HepG2 (cell line): ENCODE results near the gene ATP6V0D1. TPM values are rescaled to one million over a fixed set of nuclear protein-coding genes. Genes with fewer than 3 reads are reported as not detected.
A peak's percentile ranks its signal among the peaks of the same experiment; 100 is the strongest.

Source experiments
- ATAC-seq: fragments of 200-7000 bp; cut with Tn5 transposase; 3 replicates; pipeline ENCODE4 v1.9.1; 2020; ENCODE audit warnings: mild to moderate bottlenecking, moderate library complexity
- BruUV-seq: library from RNA; stranded (reverse); fragments of 400-500 nt; replicated peaks from 2 replicates; lab custom pipeline; 2021; lab: Mats Ljungman, UMichigan
- CTCF ChIA-PET: fragments of 300-600 bp; formaldehyde crosslinking; extraction: SDS; loops from one replicate; lab custom pipeline; 2021; ENCODE audit warnings: low total read pairs, inconsistent platforms, low intra/inter-chr PET ratio; lab: Yijun Ruan, JAX
- POLR2A ChIA-PET: fragments of 350-600 bp; sonication (Branson Sonifier 250); formaldehyde crosslinking; loops from one replicate; lab custom pipeline; 2020; ENCODE audit warnings: antibody characterized with exemption, inconsistent platforms; lab: Yijun Ruan, JAX
- DNase-seq: peaks from one replicate; pipeline ENCODE4 v3.0.0-alpha.2; 2015; ENCODE audit warnings: low spot score
- FAIRE-seq: peaks from 3 replicates; lab custom pipeline; 2011; peaks lifted over from hg19 to GRCh38; lab: Jason Lieb, UNC
- H2AFZ ChIP-seq: one replicate; pipeline ENCODE4 v1.6.1; 2011; ENCODE audit warnings: low read length, inconsistent platforms
- H3K27ac ChIP-seq: fragments of 300-600 bp; 3 replicates; pipeline ENCODE4 v1.8.0; 2011; ENCODE audit warnings: mixed run types, mild to moderate bottlenecking, mixed read lengths, low read length, inconsistent platforms; ENCODE audit not compliant: insufficient read depth; ENCODE audit errors: extremely low read length
- H3K27me3 ChIP-seq, 2 experiments: fragments of 200-600 bp in 1 of 2; 2 replicates in 1 of 2; 3 replicates in 1 of 2; pipeline versions ENCODE4 v1.6.0 to v1.8.0; 2011; ENCODE audit warnings: low read length in 2 of 2, mild to moderate bottlenecking in 2 of 2, moderate library complexity in 2 of 2, inconsistent platforms in 1 of 2; ENCODE audit not compliant: insufficient read depth in 2 of 2, control insufficient read depth in 1 of 2
- H3K36me3 ChIP-seq, 2 experiments: fragments of 200-600 bp in 1 of 2; replicated peaks in 1 of 2; 2 replicates in 1 of 2; 3 replicates in 1 of 2; pipeline versions ENCODE4 v1.5.1 to v1.8.0; 2011; ENCODE audit warnings: low read length in 2 of 2, inconsistent platforms in 1 of 2; ENCODE audit not compliant: insufficient read depth in 2 of 2, control insufficient read depth in 1 of 2
- H3K4me1 ChIP-seq: 2 replicates; pipeline ENCODE4 v1.5.1; 2012; ENCODE audit warnings: low read length, inconsistent platforms; ENCODE audit not compliant: insufficient read depth
- H3K4me2 ChIP-seq: 2 replicates; pipeline ENCODE4 v1.6.0; 2011; ENCODE audit warnings: low read depth, low read length, inconsistent platforms
- H3K4me3 ChIP-seq, 3 experiments: fragments of 200-600 bp in 1 of 3; sonication (generic), shearing (Covaris generic) in 1 of 3; replicated peaks in 1 of 3; 2 replicates each; pipeline ENCODE4 v1.5.1; 2011 to 2016; ENCODE audit warnings: low read length in 3 of 3, inconsistent platforms in 2 of 3, low read depth in 2 of 3, mild to moderate bottlenecking in 2 of 3, control low read depth in 1 of 3, mixed read lengths in 1 of 3; ENCODE audit not compliant: insufficient read depth in 1 of 3
- H3K79me2 ChIP-seq: one replicate; pipeline ENCODE4 v1.6.1; 2011; ENCODE audit warnings: low read length, inconsistent platforms; ENCODE audit not compliant: insufficient read depth
- H3K9ac ChIP-seq: 2 replicates; pipeline ENCODE4 v1.6.0; 2011; ENCODE audit warnings: mild to moderate bottlenecking, low read depth, low read length, inconsistent platforms; ENCODE audit not compliant: insufficient read depth
- H3K9me3 ChIP-seq: 2 replicates; pipeline ENCODE4 v1.5.1; 2012; ENCODE audit warnings: mild to moderate bottlenecking, low read length
- H4K20me1 ChIP-seq: 2 replicates; pipeline ENCODE4 v1.6.0; 2011; ENCODE audit warnings: inconsistent platforms, mild to moderate bottlenecking, low read length, moderate library complexity; ENCODE audit not compliant: insufficient read depth
- AHDC1 ChIP-seq: sonication (generic); formaldehyde crosslinking; IDR thresholded peaks from 2 replicates; pipeline ENCODE4 v1.5.1; 2020; ENCODE audit warnings: mild to moderate bottlenecking, missing genetic modification reagents, borderline replicate concordance
- ATM ChIP-seq: fragments of 450-650 bp; IDR thresholded peaks from 2 replicates; pipeline ENCODE4 v1.7.1; 2017; ENCODE audit warnings: mild to moderate bottlenecking, borderline replicate concordance
- CAMTA2 ChIP-seq: sonication (generic); formaldehyde crosslinking; IDR thresholded peaks from 2 replicates; pipeline ENCODE4 v1.4.0; 2020; ENCODE audit warnings: mild to moderate bottlenecking, missing genetic modification reagents, borderline replicate concordance
- CREB1 ChIP-seq, 2 experiments: fragments of 450-650 bp in 1 of 2; IDR thresholded peaks; 2 replicates each; pipeline ENCODE4 v1.6.1; 2016 to 2017; ENCODE audit warnings: control low read depth in 1 of 2, mild to moderate bottlenecking in 1 of 2, missing compliant biosample characterization in 1 of 2, missing genetic modification characterization in 1 of 2
- EZH2 ChIP-seq: conservative IDR thresholded peaks from 2 replicates; pipeline ENCODE4 v1.6.1; 2012; ENCODE audit warnings: mild to moderate bottlenecking, low read depth, low read length, moderate library complexity
- IKZF1 ChIP-seq: fragments of 450-650 bp; IDR thresholded peaks from 2 replicates; pipeline ENCODE4 v1.7.1; 2016
- MBNL3 ChIP-seq: fragments of 250-450 bp; sonication (Bioruptor Pico); conservative IDR thresholded peaks from 2 replicates; pipeline ENCODE4 v1.8.0; 2022; ENCODE audit warnings: mild to moderate bottlenecking, inconsistent platforms
- MEF2D ChIP-seq: sonication (generic); formaldehyde crosslinking; IDR thresholded peaks from 2 replicates; pipeline ENCODE4 v1.5.1; 2020; ENCODE audit warnings: mild to moderate bottlenecking, missing genetic modification reagents
- NCOA5 ChIP-seq: sonication (generic); formaldehyde crosslinking; IDR thresholded peaks from 2 replicates; pipeline ENCODE4 v1.4.0; 2020; ENCODE audit warnings: missing genetic modification reagents
- SMAD3 ChIP-seq: sonication (generic); formaldehyde crosslinking; IDR thresholded peaks from 2 replicates; pipeline ENCODE4 v1.4.0; 2020; ENCODE audit warnings: missing genetic modification reagents
- ZNF550 ChIP-seq: sonication (generic); formaldehyde crosslinking; IDR thresholded peaks from 2 replicates; pipeline ENCODE4 v1.4.0; 2020; ENCODE audit warnings: mild to moderate bottlenecking, missing genetic modification reagents, borderline replicate concordance
- ZNF552 ChIP-seq: sonication (generic); formaldehyde crosslinking; IDR thresholded peaks from 2 replicates; pipeline ENCODE4 v1.9.0; 2022; ENCODE audit warnings: missing genetic modification reagents, mild to moderate bottlenecking, borderline replicate concordance
- ZNF7 ChIP-seq: IDR thresholded peaks from 2 replicates; pipeline ENCODE4 v1.6.1; 2016; ENCODE audit warnings: missing biosample characterization, missing genetic modification reagents
- ZSCAN22 ChIP-seq: sonication (generic); formaldehyde crosslinking; IDR thresholded peaks from 2 replicates; pipeline ENCODE4 v1.4.0; 2020; ENCODE audit warnings: mild to moderate bottlenecking, missing genetic modification reagents
- WGBS: methylation state at CpG from one replicate; pipeline ENCODE4 v1.1.6; 2017; ENCODE audit warnings: low lambda C conversion rate; 5-methylcytosine and 5-hydroxymethylcytosine counted together
- in situ Hi-C: cut with HindIII; loops from 2 replicates; pipeline ENCODE4 v1.10.0; 2017; ENCODE audit warnings: low pct_unique_long_range_greater_than_20kb; ENCODE audit not compliant: extremely low pct_ligation_motif_present
- intact Hi-C: fragments of 100-400 bp; cut with micrococcal nuclease; formaldehyde crosslinking; loops from one replicate; pipeline ENCODE4 v1.10.0; 2022; ENCODE audit not compliant: unreplicated experiment
- polyA plus RNA-seq, 8 experiments: library from polyadenylated mRNA; depleted of rRNA in 3 of 8; stranded (reverse) in 7 of 8; unstranded in 1 of 8; fragments of >200 nt; fragmentation: Illumina TruSeq in 4 of 8; extraction: Trizol in 4 of 8; gene quantifications; 2 replicates each; pipeline versions ENCODE4 v1.2.1 to v1.2.3, GENCODE V29; 2011 to 2016; ENCODE audit warnings: low read depth in 4 of 8, missing spikeins in 1 of 8, mixed read lengths in 1 of 8; ENCODE audit not compliant: insufficient read depth in 1 of 8
- total RNA-seq, 5 experiments: library from RNA; depleted of rRNA; stranded (reverse); fragments of >200 nt; fragmentation: Illumina TruSeq; extraction: Trizol; gene quantifications; 2 replicates each; pipeline ENCODE4 v1.2.3, GENCODE V29; 2016; ENCODE audit warnings: low read depth in 1 of 5

Gene ATP6V0D1
- total and polyA plus RNA-seq, 2 of the 13 experiments (the other 11 are each of a cell fraction or from before 2014, with no cell fraction given) = 51.1 to 61.3 TPM

- Histone ChIP-seq H2AFZ (no peak overlapping the region), H4K20me1 (no peaks in the 10 kb centered on the region), H3K27me3 (peaks cover 5 to 35% of the 10 kb centered on the region in 2 experiments), H3K4me1 (peaks cover 34% of the 10 kb centered on the region), H3K36me3 (no peaks in the 10 kb centered on the region), H3K9me3 (no peaks in the 10 kb centered on the region), H3K9ac (no peak overlapping the region), H3K4me2 (no peak overlapping the region), H3K27ac (no peak overlapping the region), H3K79me2 (no peaks in the 10 kb centered on the region), H3K4me3 (no peak overlapping the region)
- intact Hi-C loops = loop anchor here (1.0 to 5.0 kb wide), 2 partner anchors 57 to 89 kb away; partner anchors contain the start of genes AGRP and ATP6V0D1
- ATAC-seq (no peak), DNase-seq (no peak), FAIRE-seq (no peak)
- WGBS = 15% methylated on average over 4 of the region's 4 CpGs
- TF ChIP-seq CREB1 (IDR thresholded peaks at IDR 0.05) = no peak
- TF ChIP-seq CREB1 (CRISPR knock-in tag; IDR thresholded peaks at IDR 0.05) = no peak
- peak; percentile 66; the same call in 1 of the 2 replicates for TF ChIP-seq EZH2
- TF ChIP-seq ZNF552 (CRISPR knock-in tag) = no peak
- TF ChIP-seq ZNF7 (CRISPR knock-in tag) = no peak
- in situ Hi-C loops = no loop called here
- POLR2A ChIA-PET = no interaction called here
- BruUV-seq = no TSS peak
- CTCF ChIA-PET = interaction anchor here (6.5 kb wide), 1 partner anchor 41 kb away, joined by 98 read pairs; no protein-coding TSS in a partner anchor
Observed at GRCh38 chr16:67425580-67425979, 55.4 kb downstream of the ATP6V0D1 start.

GRCh38 chr16:67425061-67425460 is 55.9 kb downstream of the ATP6V0D1 start:
- no peaks in the 10 kb centered on the region for H3K79me2 ChIP-seq
- no TSS peak for BruUV-seq
- ChIA-PET CTCF (interaction anchor here (6.5 kb wide), 1 partner anchor 42 kb away, joined by 98 read pairs; no protein-coding TSS in a partner anchor), POLR2A (interaction anchor here (1.0 kb wide), 1 partner anchor 21 kb away, joined by 4 read pairs; no protein-coding TSS in a partner anchor)
- no peak overlapping the region for H3K27ac ChIP-seq
- no peak for DNase-seq
- no peak for FAIRE-seq
- H3K9ac ChIP-seq = no peak overlapping the region
- intact Hi-C loops (loop anchor here (1.0 to 5.0 kb wide), 2 partner anchors 57 to 89 kb away; partner anchors contain the start of genes AGRP and ATP6V0D1), in situ Hi-C loops (no loop called here)
- WGBS = 22% methylated on average over 6 of the region's 6 CpGs
- H3K27me3 ChIP-seq = peaks cover 5 to 35% of the 10 kb centered on the region in 2 experiments
- H3K4me3 ChIP-seq = no peak overlapping the region
- H3K4me2 ChIP-seq = no peak overlapping the region
- ATAC-seq = no peak
- H3K36me3 ChIP-seq = no peaks in the 10 kb centered on the region
- H3K4me1 ChIP-seq = peaks cover 29% of the 10 kb centered on the region
- H4K20me1 ChIP-seq = no peaks in the 10 kb centered on the region
- no peaks in the 10 kb centered on the region for H3K9me3 ChIP-seq
- no peak overlapping the region for H2AFZ ChIP-seq
- TF ChIP-seq MEF2D (no peak), AHDC1 (CRISPR knock-in tag) (no peak), ZSCAN22 (no peak), NCOA5 (CRISPR knock-in tag) (no peak), IKZF1 (no peak), ZNF550 (CRISPR knock-in tag) (no peak), MBNL3 (CRISPR knock-in tag) (no peak), SMAD3 (CRISPR knock-in tag) (no peak), ATM (no peak), CAMTA2 (CRISPR knock-in tag) (no peak)
